Endothelial cell of umbilical vein (primary cell): Measurements from ENCODE around the gene PROK1. TPM values are rescaled to one million over a fixed set of nuclear protein-coding genes. Genes with fewer than 3 reads are reported as not detected.

ENCODE experiments used
- BruUV-seq: library from RNA; stranded (reverse); fragments of 400-500 nt; replicated peaks from 2 replicates; lab custom pipeline; 2021; lab: Mats Ljungman, UMichigan
- CTCF ChIA-PET: fragments of 300-600, 350-600 bp; sonication (Branson Sonifier 250); formaldehyde crosslinking; loops from one replicate; lab custom pipeline; 2021; ENCODE audit warnings: antibody characterized with exemption, inconsistent platforms; lab: Charles Lee
- POLR2A ChIA-PET: fragments of 300-600, 350-600 bp; sonication (Branson Sonifier 250); formaldehyde crosslinking; loops from one replicate; lab custom pipeline; 2021; ENCODE audit warnings: antibody characterized with exemption, inconsistent platforms; lab: Charles Lee
- DNase-seq: peaks from one replicate; pipeline ENCODE4 v3.0.0-alpha.2; 2011; ENCODE audit warnings: low read depth, low spot score
- FAIRE-seq: peaks from 2 replicates; lab custom pipeline; 2011; peaks lifted over from hg19 to GRCh38; lab: Jason Lieb, UNC
- H2AFZ ChIP-seq: 2 replicates; pipeline ENCODE4 v1.6.0; 2012; ENCODE audit warnings: low read depth, low read length, control low read depth, inconsistent platforms
- H3K27ac ChIP-seq: 2 replicates; pipeline ENCODE4 v1.5.1; 2011; ENCODE audit warnings: low read depth, mild to moderate bottlenecking, control low read depth, low read length, moderate library complexity; ENCODE audit not compliant: insufficient read depth
- H3K27me3 ChIP-seq, 2 experiments: 2 replicates each; pipeline versions ENCODE4 v1.6.0 to v1.6.1; 2011; ENCODE audit warnings: low read length in 2 of 2, mixed read lengths in 1 of 2; ENCODE audit not compliant: control insufficient read depth in 2 of 2, insufficient read depth in 2 of 2
- H3K36me3 ChIP-seq, 2 experiments: 2 replicates in 1 of 2; 3 replicates in 1 of 2; pipeline ENCODE4 v1.5.1; 2011; ENCODE audit warnings: low read length in 2 of 2, mild to moderate bottlenecking in 1 of 2, moderate library complexity in 1 of 2; ENCODE audit not compliant: control insufficient read depth in 2 of 2, insufficient read depth in 2 of 2; ENCODE audit errors: extremely low read depth in 1 of 2
- H3K4me1 ChIP-seq: 3 replicates; pipeline ENCODE4 v1.5.1; 2011; ENCODE audit warnings: mild to moderate bottlenecking, low read length; ENCODE audit not compliant: control insufficient read depth, insufficient read depth; ENCODE audit errors: extremely low read depth
- H3K4me2 ChIP-seq: 2 replicates; pipeline ENCODE4 v1.6.1; 2011; ENCODE audit warnings: low read length, control low read depth, mixed read lengths; ENCODE audit not compliant: insufficient read depth
- H3K4me3 ChIP-seq, 3 experiments: fragments of 200-600 bp in 1 of 3; sonication (generic), shearing (Covaris generic) in 1 of 3; replicated peaks in 1 of 3; 2 replicates each; pipeline ENCODE4 v1.5.1; 2011 to 2016; ENCODE audit warnings: control low read depth in 3 of 3, low read length in 3 of 3, mild to moderate bottlenecking in 2 of 3, inconsistent platforms in 1 of 3, low read depth in 1 of 3, moderate library complexity in 1 of 3; ENCODE audit not compliant: insufficient read depth in 1 of 3
- H3K79me2 ChIP-seq: 2 replicates; pipeline ENCODE4 v1.6.0; 2012; ENCODE audit warnings: low read length, inconsistent platforms; ENCODE audit not compliant: control insufficient read depth, insufficient read depth
- H3K9ac ChIP-seq: replicated peaks from 2 replicates; pipeline ENCODE3; 2011; ENCODE audit warnings: low read length, control low read depth; ENCODE audit not compliant: insufficient read depth; ENCODE audit errors: extremely low read depth
- H3K9me1 ChIP-seq: replicated peaks from 3 replicates; pipeline ENCODE4 v1.6.0; 2011; ENCODE audit warnings: mild to moderate bottlenecking, low read length; ENCODE audit not compliant: control insufficient read depth, insufficient read depth; ENCODE audit errors: extremely low read depth
- H3K9me3 ChIP-seq: replicated peaks from 2 replicates; pipeline ENCODE4 v1.5.1; 2012; ENCODE audit warnings: low read length, inconsistent platforms; ENCODE audit not compliant: control insufficient read depth, insufficient read depth
- H4K20me1 ChIP-seq: replicated peaks from 2 replicates; pipeline ENCODE3; 2011; ENCODE audit warnings: mild to moderate bottlenecking, low read length; ENCODE audit not compliant: control insufficient read depth, insufficient read depth; ENCODE audit errors: extremely low read depth
- CTCF ChIP-seq, 2 donors: IDR thresholded peaks; 1 replicate in 1 of 2; 2 replicates in 1 of 2; pipeline ENCODE4 v1.5.1; 2011; ENCODE audit warnings: low read length in 2 of 2, mild to moderate bottlenecking in 2 of 2, moderate library complexity in 2 of 2, control low read depth in 1 of 2, inconsistent platforms in 1 of 2, low read depth in 1 of 2; ENCODE audit not compliant: insufficient read depth in 1 of 2; ENCODE audit errors: extremely low read depth in 1 of 2
- EZH2 ChIP-seq: IDR thresholded peaks from 2 replicates; pipeline ENCODE4 v1.6.1; 2012; ENCODE audit warnings: borderline replicate concordance, low read depth, mild to moderate bottlenecking, moderate library complexity, low read length, inconsistent platforms; ENCODE audit not compliant: severe bottlenecking
- FOS ChIP-seq: IDR thresholded peaks from 2 replicates; pipeline ENCODE4 v1.6.1; 2011; ENCODE audit warnings: mild to moderate bottlenecking, low read length, moderate library complexity, borderline replicate concordance; ENCODE audit not compliant: insufficient read depth
- GATA2 ChIP-seq: IDR thresholded peaks from 2 replicates; pipeline ENCODE4 v1.7.0; 2011; ENCODE audit warnings: low read depth, mild to moderate bottlenecking, moderate library complexity, mixed read lengths, low read length; ENCODE audit not compliant: insufficient read length, insufficient read depth
- JUN ChIP-seq: IDR thresholded peaks from 2 replicates; pipeline ENCODE4 v1.6.1; 2011; ENCODE audit warnings: borderline replicate concordance, low read depth; ENCODE audit not compliant: insufficient read length, insufficient read depth
- MAX ChIP-seq: IDR thresholded peaks from 2 replicates; pipeline ENCODE4 v1.6.1; 2011; ENCODE audit not compliant: insufficient read depth, insufficient read length
- MYC ChIP-seq: IDR thresholded peaks from one replicate; pipeline ENCODE4 v1.6.1; 2011; ENCODE audit warnings: mild to moderate bottlenecking, low read depth, low read length
- POLR2A ChIP-seq: IDR thresholded peaks from 2 replicates; pipeline ENCODE4 v1.6.1; 2012; ENCODE audit warnings: low read depth, mild to moderate bottlenecking, control low read depth, low read length
- POLR2AphosphoS5 ChIP-seq: IDR thresholded peaks from 2 replicates; pipeline ENCODE4 v1.6.1; 2012; ENCODE audit warnings: low read depth, mild to moderate bottlenecking, control low read depth, low read length, moderate library complexity; ENCODE audit not compliant: insufficient read depth
- dilution Hi-C: fragments of 300-500 bp; cut with MboI; formaldehyde crosslinking; loops from one replicate; pipeline ENCODE4 v1.15.0; 2019; ENCODE audit warnings: low sequenced_read_pairs; ENCODE audit not compliant: extremely low pct_ligation_motif_present
- intact Hi-C: fragments of 100-400 bp; cut with micrococcal nuclease; formaldehyde crosslinking; loops from one replicate; pipeline ENCODE4 v1.10.0; 2022
- polyA plus RNA-seq, 4 experiments: library from polyadenylated mRNA; depleted of rRNA in 3 of 4; stranded (reverse) in 3 of 4; unstranded in 1 of 4; fragments of >200 nt; gene quantifications; 2 replicates each; pipeline versions ENCODE4 v1.2.1 to v1.2.3, GENCODE V29; 2011 to 2012; ENCODE audit warnings: missing spikeins in 1 of 4
- total RNA-seq: library from RNA; stranded (reverse); gene quantifications from 2 replicates; pipeline ENCODE4 v1.2.3, GENCODE V29; 2021

PROK1 gene
- total and polyA plus RNA-seq, 2 donors (not counting 3 experiments of a cell fraction or from before 2014, with no cell fraction given) = not detected

GRCh38 chr1:110498270-110498669 is 47.3 kb downstream of the PROK1 start:
- Histone ChIP-seq H3K27ac (no peak overlapping the region), H3K4me1 (no peaks in the 10 kb centered on the region), H3K4me3 (no peak overlapping the region), H3K9me1 (no peaks in the 10 kb centered on the region), H3K4me2 (no peak overlapping the region), H3K9ac (no peak overlapping the region), H2AFZ (no peak overlapping the region), H3K27me3 (peaks cover 0 to 9% of the 10 kb centered on the region in 2 experiments), H3K9me3 (no peaks in the 10 kb centered on the region), H3K79me2 (no peaks in the 10 kb centered on the region), H3K36me3 (no peaks in the 10 kb centered on the region), H4K20me1 (no peaks in the 10 kb centered on the region)
- BruUV-seq = no TSS peak
- intact Hi-C loops = no loop called here
- dilution Hi-C loops = no loop called here
- FAIRE-seq (no peak), DNase-seq (no peak)
- POLR2A ChIA-PET = no interaction called here
- CTCF ChIA-PET = interaction anchor here (0.7 to 5.0 kb wide), 8 partner anchors 39 to 409 kb away, joined by 3 to 140 read pairs (median 71); partner anchors contain the start of genes KCNC4 and LAMTOR5
- TF ChIP-seq POLR2AphosphoS5 = no peak
- TF ChIP-seq EZH2 = no peak
- TF ChIP-seq POLR2A = no peak
- TF ChIP-seq MYC = no peak
- no peak for TF ChIP-seq MAX
- no peak for TF ChIP-seq FOS
- TF ChIP-seq JUN = no peak
- no peak for TF ChIP-seq CTCF (IDR thresholded peaks at IDR 0.05; ENCODE audit: extremely low read depth in 1 of 2, insufficient read depth in 1 of 2, low read depth in 1 of 2, low read length in 2 of 2)
- TF ChIP-seq GATA2 = no peak
